Astrocyte (in vitro differentiated cells and primary cell): Measurements from ENCODE around the gene CEP83.

Source experiments
- EZH2 ChIP-seq: IDR thresholded peaks from 2 replicates; pipeline ENCODE4 v1.6.1; 2012; ENCODE audit warnings: mild to moderate bottlenecking, low read length, inconsistent platforms; ENCODE audit not compliant: insufficient read depth
- TF ChIP-seq, protein P1 (sequence below): IDR thresholded peaks from 2 replicates; pipeline ENCODE4 v1.5.1; 2011; ENCODE audit warnings: low read depth, mild to moderate bottlenecking, inconsistent platforms, low read length, moderate library complexity; ENCODE audit not compliant: insufficient read depth

DNA sequence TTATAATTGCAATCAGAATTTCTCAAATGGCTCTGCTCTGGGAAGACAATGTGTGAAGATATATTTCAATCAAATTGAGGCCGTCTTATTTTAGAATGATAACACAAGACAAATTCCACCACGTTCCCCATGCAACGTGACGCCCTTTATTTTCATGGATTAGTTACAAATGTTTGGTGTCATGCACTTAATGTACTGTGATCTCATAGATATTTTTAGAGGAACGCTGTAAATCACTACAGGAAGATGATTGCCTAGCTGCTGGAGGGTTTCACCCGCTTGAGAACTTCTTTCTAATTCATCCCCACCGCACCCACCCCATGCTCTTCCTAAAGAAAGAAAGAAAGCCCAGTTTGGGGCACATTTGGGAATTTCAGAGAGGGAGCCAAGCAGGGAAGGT lies 194.1 kb downstream of the CEP83 start:
- TF ChIP-seq EZH2 = no peak
- TF ChIP-seq, protein P1, sequence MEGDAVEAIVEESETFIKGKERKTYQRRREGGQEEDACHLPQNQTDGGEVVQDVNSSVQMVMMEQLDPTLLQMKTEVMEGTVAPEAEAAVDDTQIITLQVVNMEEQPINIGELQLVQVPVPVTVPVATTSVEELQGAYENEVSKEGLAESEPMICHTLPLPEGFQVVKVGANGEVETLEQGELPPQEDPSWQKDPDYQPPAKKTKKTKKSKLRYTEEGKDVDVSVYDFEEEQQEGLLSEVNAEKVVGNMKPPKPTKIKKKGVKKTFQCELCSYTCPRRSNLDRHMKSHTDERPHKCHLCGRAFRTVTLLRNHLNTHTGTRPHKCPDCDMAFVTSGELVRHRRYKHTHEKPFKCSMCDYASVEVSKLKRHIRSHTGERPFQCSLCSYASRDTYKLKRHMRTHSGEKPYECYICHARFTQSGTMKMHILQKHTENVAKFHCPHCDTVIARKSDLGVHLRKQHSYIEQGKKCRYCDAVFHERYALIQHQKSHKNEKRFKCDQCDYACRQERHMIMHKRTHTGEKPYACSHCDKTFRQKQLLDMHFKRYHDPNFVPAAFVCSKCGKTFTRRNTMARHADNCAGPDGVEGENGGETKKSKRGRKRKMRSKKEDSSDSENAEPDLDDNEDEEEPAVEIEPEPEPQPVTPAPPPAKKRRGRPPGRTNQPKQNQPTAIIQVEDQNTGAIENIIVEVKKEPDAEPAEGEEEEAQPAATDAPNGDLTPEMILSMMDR = no peak
